GM21515 (cell line): Measurements from ENCODE around the gene CCHCR1.

ENCODE experiments used
- ATAC-seq: cut with Tn5 transposase; IDR thresholded peaks from one replicate; pipeline ENCODE4 v1.9.1; 2021; ENCODE audit not compliant: unreplicated experiment

The CCHCR1 gene

GRCh38 chr6:31162463-31163165, 5.0 kb upstream of the CCHCR1 start:
- no peak for ATAC-seq

GRCh38 chr6:31161216-31162126, 3.9 kb upstream of the CCHCR1 start:
- no peak for ATAC-seq

- peak; percentile 4 for ATAC-seq
Observed at GRCh38 chr6:31158863-31159855, 1.6 kb upstream of the CCHCR1 start.

- ATAC-seq = peak; percentile 77
Observed at GRCh38 chr6:31158140-31158862, 699 bp upstream of the CCHCR1 start, which contains the start of gene TCF19. TCF19 (plus strand) TSS chr6:31158589; CDS start chr6:31159470, 881 bp downstream.

- ATAC-seq = no peak
Observed at GRCh38 chr6:31156641-31157040, 961 bp downstream of the CCHCR1 start.

DNA sequence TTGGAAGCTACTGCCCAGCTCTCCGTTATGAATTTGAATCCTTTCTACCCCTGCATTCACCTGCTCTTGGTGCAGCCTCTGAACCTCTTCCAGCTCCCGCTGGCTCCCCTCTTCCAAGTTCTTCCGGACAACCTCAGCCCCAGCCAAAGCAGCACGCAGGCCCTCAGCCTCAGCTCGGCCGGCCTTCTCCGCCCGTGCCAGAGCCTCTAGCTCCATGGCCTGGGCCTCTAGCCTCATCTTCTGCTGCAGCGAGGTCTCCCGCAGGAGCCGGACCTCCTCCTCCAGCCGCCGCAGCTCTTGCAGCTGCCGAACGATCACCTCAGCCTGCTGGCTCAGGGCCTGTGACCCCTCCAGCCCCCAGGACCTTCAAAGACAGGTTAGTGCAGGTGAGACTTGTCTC, 3.2 kb downstream of the CCHCR1 start:
- no peak for ATAC-seq

- no peak for ATAC-seq
Observed at GRCh38 chr6:31152781-31153180, 4.8 kb downstream of the CCHCR1 start.

DNA sequence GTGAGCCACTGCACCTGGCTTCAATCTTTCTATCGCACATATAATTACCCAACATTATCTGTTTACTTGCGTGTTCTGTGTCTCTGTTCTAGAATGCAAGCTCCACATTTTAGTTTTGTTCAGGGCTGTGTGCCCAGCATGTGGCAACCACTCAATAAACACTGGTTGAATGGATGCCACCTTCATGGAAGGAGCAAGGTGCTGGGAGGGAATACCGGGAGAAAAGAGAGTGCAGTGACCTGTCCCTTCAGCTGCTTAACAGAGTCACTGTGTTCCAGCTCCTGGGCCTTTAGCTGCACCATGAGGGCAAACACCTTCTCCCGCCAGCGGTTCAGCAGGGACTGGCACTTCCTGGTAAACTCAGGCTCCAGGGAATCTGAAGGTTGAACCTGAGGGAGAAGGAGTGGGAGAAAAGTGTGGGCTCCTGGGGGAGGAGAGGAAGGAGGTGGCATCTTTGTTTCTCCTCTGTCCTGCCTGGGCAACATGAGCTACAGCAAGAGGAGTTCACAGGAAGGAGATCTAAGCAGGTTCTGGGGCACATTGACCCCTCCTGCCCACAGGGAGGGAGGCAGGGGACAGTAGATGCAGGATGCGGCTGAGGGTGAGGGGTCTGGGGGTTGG, 7.7 kb downstream of the CCHCR1 start:
- ATAC-seq = no peak

- no peak for ATAC-seq
Observed at GRCh38 chr6:31145386-31145785, 12.2 kb downstream of the CCHCR1 start.

- ATAC-seq = no peak
Observed at GRCh38 chr6:31144970-31145340, 12.6 kb downstream of the CCHCR1 start.

DNA sequence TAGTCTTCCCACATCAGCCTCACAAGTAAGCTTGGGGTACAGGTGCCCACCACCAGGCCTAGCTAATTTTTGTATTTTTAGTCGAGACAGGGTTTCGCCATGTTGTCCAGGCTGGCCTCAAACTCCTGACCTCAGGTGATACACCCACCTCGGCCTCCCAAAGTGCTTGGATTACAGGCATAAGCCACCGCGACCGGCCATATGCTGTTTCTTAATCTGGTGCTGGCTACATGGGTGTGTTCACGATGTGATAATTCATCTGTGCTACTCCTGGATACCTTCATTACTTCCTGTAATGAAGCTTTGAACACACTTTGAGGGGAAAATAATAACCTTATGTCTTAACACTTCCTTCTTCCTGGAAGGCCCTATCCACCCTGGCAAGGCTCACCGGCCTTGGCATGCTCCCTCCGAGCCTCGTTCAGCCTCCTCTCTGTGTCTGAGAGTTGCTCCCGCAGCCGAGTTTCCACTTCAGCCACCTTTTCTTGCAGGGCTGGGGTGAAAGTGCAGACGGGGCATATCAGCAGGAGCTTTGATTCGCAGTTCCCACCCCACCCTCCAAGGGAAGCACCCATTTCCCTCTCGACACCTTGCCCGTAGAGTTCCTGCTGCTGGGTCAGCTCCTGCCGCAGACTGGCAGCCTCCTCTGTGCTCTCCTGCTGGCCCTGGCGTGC, 13.2 kb downstream of the CCHCR1 start:
- no peak for ATAC-seq

GRCh38 chr6:31143148-31143547, 14.5 kb downstream of the CCHCR1 start:
- no peak for ATAC-seq

GRCh38 chr6:31142361-31142761, 15.2 kb downstream of the CCHCR1 start:
- ATAC-seq = no peak

DNA sequence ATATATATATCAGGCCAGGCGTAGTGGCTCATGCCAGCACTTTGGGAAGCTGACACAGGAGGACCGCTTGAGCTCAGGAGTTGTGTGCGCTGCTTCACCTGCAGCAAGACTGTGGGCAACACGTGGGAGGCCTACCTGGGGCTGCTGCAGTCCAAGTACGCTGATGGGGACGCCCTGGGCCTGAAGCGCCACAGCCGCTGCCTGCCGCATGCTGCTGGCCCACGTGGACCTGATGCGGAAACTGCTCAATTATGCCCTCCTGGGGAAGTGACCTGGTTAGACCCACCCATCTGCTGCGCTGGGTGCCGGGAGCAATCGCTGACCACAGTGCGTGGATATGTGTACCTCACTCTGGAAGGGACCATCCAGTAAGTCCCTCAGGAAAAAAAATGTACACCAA, 17.0 kb downstream of the CCHCR1 start:
- no peak for ATAC-seq

DNA sequence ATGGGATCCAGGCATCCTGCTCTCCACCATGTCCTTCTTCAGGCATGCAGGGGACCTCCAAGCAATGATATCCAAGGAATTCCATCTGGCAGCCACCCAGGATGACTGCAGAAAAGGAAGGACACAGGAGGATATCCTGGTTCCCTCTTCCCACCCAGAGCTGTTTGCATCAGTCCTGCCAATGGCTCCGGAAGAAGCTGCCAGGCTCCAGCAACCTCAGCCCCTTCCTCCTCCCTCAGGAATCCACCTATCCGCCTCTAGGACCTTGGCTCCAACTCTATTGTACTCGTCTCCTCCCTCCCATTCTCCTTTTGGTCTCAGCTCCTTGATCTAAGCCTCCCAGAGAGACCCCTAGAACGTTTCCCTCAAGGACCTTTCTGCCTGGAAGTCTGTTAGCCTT, 18.0 kb downstream of the CCHCR1 start:
- ATAC-seq = no peak

GRCh38 chr6:31138982-31139381, 18.6 kb downstream of the CCHCR1 start, which contains the start of gene PSORS1C2:
PSORS1C2 (minus strand) TSS chr6:31139066; CDS start chr6:31139026, 40 bp downstream.
- no peak for ATAC-seq

DNA sequence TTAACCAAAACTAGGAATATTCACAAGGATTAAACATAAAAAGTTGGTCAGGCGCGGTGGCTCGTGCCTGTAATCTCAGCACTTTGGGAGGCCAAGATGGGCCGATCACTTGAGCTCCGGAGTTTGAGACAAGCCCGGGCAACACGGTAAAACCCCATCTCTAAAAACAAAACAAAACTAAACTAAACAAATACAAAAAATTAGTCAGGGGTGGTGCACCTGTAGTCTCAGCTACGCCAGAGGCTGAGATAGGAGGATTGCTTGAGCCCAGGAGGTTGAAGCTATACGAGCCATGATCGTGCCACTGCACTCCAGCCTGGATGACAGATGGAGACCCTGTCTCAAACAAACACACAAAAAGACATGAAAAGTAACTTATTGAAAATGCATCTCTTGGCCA, 21.9 kb downstream of the CCHCR1 start:
- ATAC-seq = no peak

- no peak for ATAC-seq
Observed at GRCh38 chr6:31132806-31133205, 24.8 kb downstream of the CCHCR1 start.

DNA sequence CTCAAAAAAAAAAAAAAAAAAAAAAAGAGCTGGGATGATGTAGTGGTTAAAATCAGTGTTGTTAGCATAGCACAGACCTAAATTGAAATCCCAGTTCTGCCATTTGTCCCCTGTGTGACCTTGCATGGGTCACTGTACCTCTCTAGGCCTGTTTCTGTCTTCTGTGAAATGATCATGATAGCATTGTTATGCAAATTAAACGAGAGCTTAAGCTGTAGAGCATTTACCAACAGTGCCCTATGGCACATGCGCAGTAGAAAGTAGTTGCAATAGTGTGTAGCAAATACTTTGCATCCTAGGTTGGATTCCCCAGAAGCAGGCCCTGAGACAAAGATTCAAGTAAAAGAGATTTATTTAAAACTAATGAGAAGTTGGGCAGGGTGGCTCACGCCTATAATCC, 26.0 kb downstream of the CCHCR1 start:
- ATAC-seq = no peak
